NCI-H1105 (cell line): ENCODE results near the gene WSCD1.

ENCODE experiments used
- DNase-seq: peaks from one replicate; lab custom pipeline; 2025; lab: John Stamatoyannopoulos, UW

Gene WSCD1

GRCh38 chr17:6086603-6087400, 16.6 kb downstream of the WSCD1 start:
- DNase-seq, result no peak

GRCh38 chr17:6088141-6088540, 18.0 kb downstream of the WSCD1 start:
- DNase-seq, result no peak

- DNase-seq, result no peak
Measured at GRCh38 chr17:6090253-6090652, 20.1 kb downstream of the WSCD1 start.

GRCh38 chr17:6092182-6092902, 22.2 kb downstream of the WSCD1 start:
- no peak for DNase-seq

GRCh38 chr17:6092903-6093468, 22.8 kb downstream of the WSCD1 start:
- DNase-seq, result no peak

- DNase-seq, result no peak
Measured at GRCh38 chr17:6094453-6094852, 24.3 kb downstream of the WSCD1 start.

GRCh38 chr17:6094926-6095325, 24.7 kb downstream of the WSCD1 start:
- no peak for DNase-seq

GRCh38 chr17:6095501-6095900, 25.3 kb downstream of the WSCD1 start:
- DNase-seq, result no peak

GRCh38 chr17:6096201-6097004, 26.2 kb downstream of the WSCD1 start:
- no peak for DNase-seq

GRCh38 chr17:6097005-6097279, 26.8 kb downstream of the WSCD1 start:
- DNase-seq, result no peak

- DNase-seq, result peak; percentile 51
Measured at GRCh38 chr17:6098050-6098822, 28.1 kb downstream of the WSCD1 start.

- no peak for DNase-seq
Measured at GRCh38 chr17:6098823-6099180, 28.6 kb downstream of the WSCD1 start.

- no peak for DNase-seq
Measured at GRCh38 chr17:6099492-6099891, 29.3 kb downstream of the WSCD1 start.

GRCh38 chr17:6100146-6100545, 30.0 kb downstream of the WSCD1 start:
- no peak for DNase-seq

- DNase-seq, result no peak
Measured at GRCh38 chr17:6100891-6101500, 30.8 kb downstream of the WSCD1 start.

GRCh38 chr17:6101706-6102105, 31.5 kb downstream of the WSCD1 start:
- DNase-seq, result peak; percentile 68

- DNase-seq, result no peak
Measured at GRCh38 chr17:6102615-6103014, 32.4 kb downstream of the WSCD1 start.

- DNase-seq, result no peak
Measured at GRCh38 chr17:6104956-6105648, 34.9 kb downstream of the WSCD1 start.

GRCh38 chr17:6105649-6106007, 35.4 kb downstream of the WSCD1 start:
- no peak for DNase-seq

- no peak for DNase-seq
Measured at GRCh38 chr17:6106212-6106611, 36.0 kb downstream of the WSCD1 start.

- DNase-seq, result no peak
Measured at GRCh38 chr17:6107791-6108190, 37.6 kb downstream of the WSCD1 start.
